ENCODE results near the gene ZRSR2. TPM values are rescaled to one million over a fixed set of nuclear protein-coding genes. Genes with fewer than 3 reads are reported as not detected.

Gene ZRSR2
- total and polyA plus RNA-seq, 9 of the 15 experiments (the other 6 are each of a cell fraction or from before 2014, with no cell fraction given): 3.5 to 19.5 (median 8.6) TPM

- no peak for TF ChIP-seq AFF4 (CRISPR knock-in tag; IDR thresholded peaks at IDR 0.05)
- TF ChIP-seq NR3C1 (CRISPR knock-in tag; IDR thresholded peaks at IDR 0.05): no peak
- TF ChIP-seq HNRNPH1 (optimal IDR thresholded peaks at IDR 0.05; ENCODE audit: low read depth, low read length): no peak
- no peak for TF ChIP-seq ZNF609 (CRISPR knock-in tag; IDR thresholded peaks at IDR 0.05; ENCODE audit: borderline replicate concordance)
- TF ChIP-seq FOXA3 (CRISPR knock-in tag; conservative IDR thresholded peaks at IDR 0.05 in 1 of 2, IDR thresholded peaks at IDR 0.05 in 1 of 2): peak in 1 of 2 experiments; percentile 44; a peak in 2 of 4 replicates
- no peak for TF ChIP-seq KDM4B (IDR thresholded peaks at IDR 0.05; ENCODE audit: borderline replicate concordance in 2 of 2, low read depth in 1 of 2)
Observed at GRCh38 chrX:15744181-15744867, 46.0 kb upstream of the ZRSR2 start (continued).
